Epidermal melanocyte (primary cell): ENCODE measurements around the gene XPO6.

Experiments
- DNase-seq: peaks from one replicate; pipeline ENCODE4 v3.0.0; 2011; ENCODE audit warnings: low spot score; ENCODE audit not compliant: insufficient read length

XPO6 gene

DNA sequence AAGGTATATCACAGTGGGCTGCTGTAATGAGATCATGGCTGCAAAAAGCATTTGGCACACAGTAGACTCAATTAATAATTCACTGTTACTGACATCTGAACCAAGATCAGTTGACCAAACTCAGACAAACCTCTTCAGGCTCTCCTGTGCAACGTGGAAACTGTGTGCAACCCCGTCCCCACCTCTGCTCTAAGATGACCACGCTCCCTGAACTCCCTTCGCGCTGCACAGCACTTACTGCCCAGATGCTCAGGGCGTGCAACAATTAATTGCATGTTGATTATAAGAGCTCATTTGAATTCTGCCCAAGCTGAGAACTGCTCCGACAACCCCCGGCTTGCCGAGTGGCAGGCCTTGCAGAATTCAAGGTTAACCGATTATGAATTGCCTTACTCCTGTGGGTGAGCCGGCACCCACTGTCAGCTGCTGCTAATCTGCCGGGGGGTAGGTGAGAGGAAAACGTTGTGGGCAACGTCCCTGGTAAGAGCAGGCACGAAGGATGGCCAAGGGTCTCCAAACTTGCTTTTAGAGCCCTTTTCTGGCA is 147.0 kb downstream of the XPO6 start:
- no peak for DNase-seq

DNA sequence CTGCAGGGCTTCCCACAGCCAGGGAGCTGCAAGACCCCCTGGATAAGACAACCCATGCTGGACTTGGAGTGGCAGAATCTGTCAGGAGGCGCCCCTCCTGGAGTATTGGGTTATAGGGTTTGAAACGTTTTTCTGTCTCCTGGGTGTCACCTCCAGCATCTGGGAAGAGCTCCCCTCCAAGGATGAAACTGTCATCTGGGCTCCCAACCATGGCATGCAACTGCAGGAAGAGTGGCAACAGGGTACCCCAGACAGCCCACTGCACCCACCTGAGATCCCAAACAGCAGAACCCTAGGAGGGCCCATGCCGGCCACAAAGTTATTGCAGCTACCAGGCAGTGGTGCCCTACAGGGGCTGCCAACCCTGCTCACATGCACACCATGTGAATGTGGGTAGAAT is 147.6 kb downstream of the XPO6 start:
- DNase-seq: no peak

DNA sequence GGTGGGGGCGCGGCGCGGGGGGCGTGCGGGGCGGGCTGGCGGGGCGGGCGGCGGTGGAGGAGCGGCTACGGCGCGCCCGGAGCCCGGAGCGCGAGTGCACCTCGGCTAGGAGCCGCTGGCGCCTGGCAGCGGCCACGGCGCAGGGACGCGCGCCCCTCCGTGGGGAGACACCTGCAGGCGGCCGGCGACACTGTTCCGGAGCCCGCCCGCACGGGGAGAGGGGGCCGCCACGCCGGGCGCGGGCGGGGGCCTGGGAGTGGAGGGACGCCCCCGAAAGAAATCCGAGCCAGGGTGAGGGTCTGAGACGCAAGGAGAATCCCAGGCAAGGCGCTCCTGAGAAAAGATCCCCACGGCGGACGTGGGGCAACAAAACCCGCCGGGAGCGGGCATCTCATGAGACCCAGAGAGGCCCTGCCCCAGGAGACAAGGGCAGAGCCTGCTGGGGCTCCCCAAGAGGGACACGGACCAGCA is 148.1 kb downstream of the XPO6 start, which contains the start of gene GSG1L:
GSG1L (minus strand) TSS at position 124 of the 471 bp plus-strand sequence. CDS start 290 bp downstream, outside the sequence.
- no peak for DNase-seq

DNA sequence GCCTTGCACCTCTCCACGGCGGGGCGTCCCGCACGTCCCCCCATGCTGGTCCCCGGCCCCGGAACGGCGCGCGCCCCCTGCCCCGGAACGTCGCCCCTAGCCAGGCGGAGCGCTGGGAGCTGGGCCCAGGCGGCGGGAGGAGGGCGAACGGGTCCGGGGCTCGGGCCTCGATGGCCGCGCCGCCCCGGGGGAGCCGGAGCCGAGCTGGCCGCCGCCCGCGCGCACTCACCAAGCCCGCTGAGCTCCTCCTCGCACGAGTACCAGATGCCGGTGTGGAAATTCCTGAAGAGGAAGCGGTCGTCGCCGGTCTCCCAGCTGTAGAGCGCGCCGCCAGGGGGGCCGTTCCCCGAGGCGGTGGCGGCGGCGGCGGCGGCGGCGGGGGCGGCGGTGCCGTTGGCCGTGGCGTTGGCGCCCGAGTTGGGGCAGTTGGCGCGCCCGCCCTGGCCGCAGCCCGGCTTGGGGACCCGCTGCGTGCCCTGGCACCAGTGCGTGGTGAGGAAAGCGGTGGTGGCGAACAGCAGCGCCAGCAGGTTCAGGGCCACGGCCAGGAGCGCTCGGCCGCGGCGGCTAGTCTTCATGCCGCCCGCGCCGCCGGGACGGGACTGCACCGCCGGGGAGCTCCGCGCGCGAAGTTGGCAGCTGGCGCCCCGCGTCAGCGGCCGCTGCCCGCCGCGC is 148.8 kb downstream of the XPO6 start:
- DNase-seq: no peak

DNA sequence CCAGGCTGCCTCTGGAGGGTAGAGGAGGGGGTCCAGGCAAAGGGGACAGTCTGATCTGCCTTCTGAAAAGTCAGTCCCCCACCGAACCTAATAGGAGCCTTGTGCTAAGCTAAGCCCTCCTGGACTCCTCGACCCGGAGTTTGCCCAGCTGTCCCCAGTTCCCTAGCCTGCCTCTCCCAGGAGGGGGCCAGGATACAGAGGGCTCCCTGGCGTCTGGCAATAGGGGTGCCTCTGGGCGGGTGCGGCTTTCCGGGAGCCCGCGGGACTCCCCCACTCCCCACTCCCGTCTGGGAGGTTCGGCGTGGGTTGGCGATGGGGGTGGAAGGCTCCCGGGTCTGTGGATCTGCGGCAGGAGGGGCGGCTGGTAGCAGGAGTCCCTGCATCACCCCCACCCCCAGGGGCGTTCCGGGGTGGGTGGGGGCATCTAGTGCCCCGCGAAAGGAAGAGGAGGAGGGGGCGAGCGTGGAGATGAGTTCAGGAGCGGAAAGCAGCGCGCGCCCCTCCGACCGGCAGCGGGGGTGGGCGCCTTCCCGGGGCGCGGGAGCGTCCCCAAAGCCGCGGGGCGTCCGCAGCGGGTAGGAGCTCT is 149.4 kb downstream of the XPO6 start:
- DNase-seq: no peak

DNA sequence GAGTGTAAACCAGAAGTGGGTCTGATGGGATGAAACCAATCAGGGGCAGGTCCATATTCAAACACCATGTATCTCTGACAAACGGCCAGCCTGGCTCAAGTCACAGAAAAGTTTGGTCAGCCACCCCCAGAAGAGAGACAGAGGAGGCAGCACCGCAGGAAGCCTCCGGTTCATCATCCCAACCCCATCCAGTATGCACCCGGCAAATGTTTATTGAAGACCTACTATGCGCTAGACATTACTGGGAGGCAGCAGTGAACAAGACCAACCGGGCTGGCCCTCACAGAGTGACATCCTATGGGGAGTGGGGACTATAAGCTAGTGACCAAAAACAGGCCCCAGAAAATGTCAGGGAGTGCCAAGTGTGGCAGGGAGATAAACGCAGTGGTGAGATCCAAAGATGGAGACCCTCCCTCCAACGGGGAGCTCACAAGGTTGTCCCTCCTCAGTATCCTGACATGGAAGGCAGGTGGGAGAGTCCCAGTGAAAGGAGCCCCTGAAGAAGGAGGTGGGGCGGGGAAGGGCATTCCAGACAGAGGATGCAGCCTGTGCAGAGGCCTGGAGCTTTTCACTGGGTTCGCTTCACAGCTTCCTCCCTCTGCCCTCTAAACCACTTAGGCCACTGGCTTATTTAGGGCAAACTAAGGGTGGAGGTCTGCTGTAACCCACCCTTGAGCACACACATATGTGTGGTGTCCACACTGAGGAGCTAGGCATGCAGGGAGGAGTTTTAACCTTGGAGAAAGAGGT is 150.2 kb downstream of the XPO6 start:
- DNase-seq: no peak

DNA sequence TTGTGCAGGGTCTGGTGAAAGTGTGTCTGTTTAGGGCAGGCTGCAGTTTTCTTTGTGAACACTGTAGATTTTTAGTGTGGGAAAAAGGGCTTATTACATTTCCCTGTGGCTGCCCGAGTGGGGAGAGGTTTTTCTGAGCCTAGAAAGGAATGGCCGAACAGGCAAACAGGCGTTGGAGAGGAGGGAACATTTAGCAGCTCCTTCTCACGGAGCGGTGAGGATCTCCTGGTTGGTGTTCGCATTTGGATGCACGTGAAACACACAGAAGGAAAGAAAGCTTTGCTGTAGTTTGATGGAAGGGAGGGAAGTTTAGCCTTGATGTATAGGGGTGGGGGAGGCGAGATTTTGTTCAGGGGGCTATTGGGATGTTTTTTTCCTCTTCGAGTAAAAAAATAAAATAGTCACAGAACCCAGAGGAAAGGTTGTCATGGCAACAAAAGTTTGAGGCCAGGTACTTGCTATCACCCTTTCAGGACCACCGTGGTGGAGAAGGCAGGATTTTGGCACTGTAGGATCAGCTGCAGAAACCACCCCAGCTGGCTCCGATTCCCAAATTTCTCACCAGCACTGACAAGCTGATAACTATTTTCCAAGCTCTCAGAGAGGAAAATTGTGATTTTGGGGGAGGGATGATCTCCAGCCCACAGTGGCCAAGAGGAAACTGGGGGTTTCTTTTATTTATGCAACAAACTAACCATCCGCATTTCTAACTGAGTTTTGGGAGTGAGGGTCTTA is 151.8 kb downstream of the XPO6 start:
- DNase-seq: no peak

DNA sequence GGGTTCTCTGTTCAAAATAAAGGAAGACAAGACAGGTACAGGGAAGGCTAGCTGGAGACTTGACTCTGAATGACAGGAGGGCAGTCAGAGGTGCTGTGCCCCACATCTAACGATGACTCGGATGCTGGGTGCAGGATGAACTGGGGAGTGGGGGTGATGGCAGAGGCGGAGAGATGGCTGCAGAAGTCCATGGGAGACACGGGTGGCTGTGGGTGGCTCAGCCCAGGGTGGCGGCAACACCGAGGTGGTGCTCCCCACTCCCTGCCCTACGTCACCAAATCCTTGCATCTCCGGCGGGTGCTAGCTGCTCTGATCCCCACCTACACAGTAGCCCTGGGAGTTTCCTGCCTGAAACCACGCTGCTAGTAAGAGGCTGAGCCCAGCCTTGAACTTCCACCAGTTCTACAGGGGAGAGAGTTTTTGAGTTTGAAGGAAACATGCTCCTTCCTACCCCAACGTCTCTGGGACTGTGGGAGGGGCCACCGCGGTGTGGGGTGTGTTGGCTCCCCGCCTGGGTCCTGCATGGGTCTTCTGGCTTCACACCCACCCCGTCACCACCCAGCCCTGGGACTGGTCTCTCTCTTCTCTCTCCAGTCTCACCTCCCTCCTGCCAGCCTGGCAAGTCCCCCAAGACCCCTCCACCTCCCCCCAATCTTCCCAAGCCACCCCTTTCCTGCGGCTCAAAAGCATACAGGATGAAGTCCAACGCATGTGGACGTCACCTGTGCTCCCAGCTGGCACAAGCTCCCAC is 152.8 kb downstream of the XPO6 start:
- no peak for DNase-seq

DNA sequence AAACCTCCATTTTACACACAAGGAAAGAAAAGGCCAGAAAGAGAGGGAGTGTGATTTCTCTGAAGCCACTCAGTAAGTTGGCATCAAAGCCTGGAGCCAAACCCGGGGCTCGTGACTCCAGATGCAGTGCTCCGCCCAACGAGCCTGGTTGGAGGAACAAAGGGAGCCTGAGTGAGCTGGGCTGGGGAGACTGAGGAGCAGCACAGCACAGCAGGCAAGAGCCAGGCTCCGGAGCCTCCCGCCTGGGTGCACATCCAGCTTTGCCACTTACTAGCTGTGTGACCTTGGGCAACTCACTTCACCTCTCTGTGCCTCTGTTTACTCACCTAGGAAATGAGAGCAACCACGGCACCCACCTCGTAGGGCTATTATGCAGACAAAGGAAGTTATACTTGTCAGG is 153.8 kb downstream of the XPO6 start:
- DNase-seq: no peak

DNA sequence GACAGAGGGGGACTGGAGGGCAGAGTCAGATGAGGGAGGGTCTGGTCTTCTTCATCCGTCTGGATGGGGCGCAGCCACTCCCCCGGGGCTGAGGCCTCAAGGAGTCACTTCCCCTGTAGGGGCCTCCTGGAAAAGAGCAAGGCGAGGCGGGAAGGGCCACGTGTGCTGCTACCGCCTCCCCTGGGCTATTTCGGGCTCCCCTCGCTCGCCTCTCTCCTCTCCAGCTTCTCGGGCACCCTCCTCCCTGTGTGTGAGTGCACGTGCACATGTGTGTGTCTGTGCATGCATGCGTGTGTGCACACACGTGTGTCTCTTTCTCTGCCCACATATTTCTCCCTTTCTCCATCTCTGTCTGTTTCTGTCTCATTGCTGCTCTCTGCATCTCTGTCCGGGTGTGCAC is 158.3 kb downstream of the XPO6 start:
- no peak for DNase-seq

DNA sequence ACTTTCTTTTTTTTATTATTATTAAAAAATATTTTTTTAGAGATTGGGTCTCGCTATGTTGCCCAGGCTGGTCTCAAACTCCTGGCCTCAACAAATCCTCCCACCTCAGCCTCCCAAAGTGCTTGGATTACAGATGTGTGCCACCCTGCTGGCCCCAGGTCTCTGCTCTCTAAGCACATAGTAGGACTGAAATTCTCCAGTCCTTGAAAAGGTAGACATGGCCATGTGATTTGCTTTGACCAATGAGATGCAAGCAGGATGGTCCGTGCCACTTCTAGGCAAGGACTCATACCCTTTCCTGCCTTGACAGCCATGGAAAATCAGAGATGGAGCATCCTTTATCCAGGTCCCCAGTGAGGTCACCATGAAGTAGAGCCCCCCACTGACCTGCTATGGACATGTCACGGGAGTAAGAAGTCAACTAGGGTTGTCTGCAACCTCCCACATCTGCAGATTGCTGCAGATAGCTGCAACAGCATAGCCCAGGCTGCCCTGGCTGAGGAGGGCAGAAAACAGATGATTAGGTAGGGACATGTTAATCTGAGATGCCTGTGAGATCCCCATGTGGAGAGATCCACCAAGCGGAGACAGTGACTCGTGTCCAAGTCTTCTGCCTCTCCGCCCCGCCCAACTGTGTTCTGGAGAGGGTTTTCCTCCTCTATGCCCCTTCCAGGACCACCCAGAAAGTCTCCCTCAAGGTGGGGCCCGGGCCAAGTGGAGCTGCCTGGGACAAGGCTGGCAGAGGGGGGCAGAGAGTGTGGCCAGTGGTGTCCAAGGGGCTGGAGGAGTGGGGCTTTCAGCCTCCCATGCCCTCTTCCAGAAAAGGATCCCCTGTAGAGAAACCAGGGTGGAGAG is 159.3 kb downstream of the XPO6 start:
- no peak for DNase-seq

DNA sequence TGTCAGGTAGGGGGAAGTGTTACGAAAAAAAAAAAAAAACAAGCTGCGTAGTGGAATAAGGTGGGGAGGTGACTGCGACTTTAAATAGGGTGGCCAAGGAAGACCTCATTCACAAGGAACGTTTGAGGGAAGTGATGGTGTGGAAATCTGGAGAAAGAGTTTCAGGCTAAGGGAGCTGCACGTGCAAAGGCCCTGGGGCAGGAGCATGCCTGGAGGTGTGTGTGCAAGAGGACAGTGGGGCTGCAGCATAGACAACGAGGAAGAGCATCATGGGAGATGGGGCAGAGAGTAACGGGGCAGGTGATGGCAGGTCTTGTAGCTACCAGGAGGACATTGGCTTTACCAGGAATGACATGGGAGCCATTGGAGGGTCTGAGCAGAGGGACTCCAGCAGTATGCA is 160.3 kb downstream of the XPO6 start:
- no peak for DNase-seq
